ENCODE data around the gene CWC22. TPM values are rescaled to one million over a fixed set of nuclear protein-coding genes. Genes with fewer than 3 reads are reported as not detected.

CWC22 gene
- total RNA-seq, 1 donor from 2014 or later, result 18.0 TPM

DNA sequence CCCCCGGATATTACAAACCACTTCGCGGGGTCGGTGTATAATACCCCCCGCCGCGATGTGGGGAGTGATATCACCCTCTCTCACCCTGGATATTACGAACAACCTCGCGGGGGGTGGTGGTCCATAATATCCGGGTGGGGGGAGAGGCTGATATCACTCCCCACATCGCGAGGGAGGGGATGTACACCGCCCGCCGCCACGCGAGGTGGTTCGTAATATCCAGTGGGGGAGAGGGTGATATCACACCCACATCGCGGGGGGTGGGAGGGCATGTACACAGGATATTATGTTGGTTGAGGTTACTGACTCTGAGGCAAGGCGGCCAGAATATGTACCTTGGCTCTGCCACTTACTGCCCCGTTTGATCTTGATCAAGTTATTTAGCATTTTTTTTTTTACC is 14.8 kb upstream of the CWC22 start:
- Histone ChIP-seq H3K36me3 (ENCODE audit: control insufficient read depth, insufficient read depth, low read length) (no peaks in the 10 kb centered on the region), H3K27me3 (ENCODE audit: control insufficient read depth, insufficient read depth, low read length) (no peaks in the 10 kb centered on the region), H3K4me3 (ENCODE audit: low read depth, low read length) (no peak overlapping the region)
- no peak for DNase-seq (ENCODE audit: low read depth)
- TF ChIP-seq, protein P1, sequence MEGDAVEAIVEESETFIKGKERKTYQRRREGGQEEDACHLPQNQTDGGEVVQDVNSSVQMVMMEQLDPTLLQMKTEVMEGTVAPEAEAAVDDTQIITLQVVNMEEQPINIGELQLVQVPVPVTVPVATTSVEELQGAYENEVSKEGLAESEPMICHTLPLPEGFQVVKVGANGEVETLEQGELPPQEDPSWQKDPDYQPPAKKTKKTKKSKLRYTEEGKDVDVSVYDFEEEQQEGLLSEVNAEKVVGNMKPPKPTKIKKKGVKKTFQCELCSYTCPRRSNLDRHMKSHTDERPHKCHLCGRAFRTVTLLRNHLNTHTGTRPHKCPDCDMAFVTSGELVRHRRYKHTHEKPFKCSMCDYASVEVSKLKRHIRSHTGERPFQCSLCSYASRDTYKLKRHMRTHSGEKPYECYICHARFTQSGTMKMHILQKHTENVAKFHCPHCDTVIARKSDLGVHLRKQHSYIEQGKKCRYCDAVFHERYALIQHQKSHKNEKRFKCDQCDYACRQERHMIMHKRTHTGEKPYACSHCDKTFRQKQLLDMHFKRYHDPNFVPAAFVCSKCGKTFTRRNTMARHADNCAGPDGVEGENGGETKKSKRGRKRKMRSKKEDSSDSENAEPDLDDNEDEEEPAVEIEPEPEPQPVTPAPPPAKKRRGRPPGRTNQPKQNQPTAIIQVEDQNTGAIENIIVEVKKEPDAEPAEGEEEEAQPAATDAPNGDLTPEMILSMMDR (IDR thresholded peaks at IDR 0.05; ENCODE audit: insufficient read depth, low read length, poor library complexity, severe bottlenecking), result no peak

DNA sequence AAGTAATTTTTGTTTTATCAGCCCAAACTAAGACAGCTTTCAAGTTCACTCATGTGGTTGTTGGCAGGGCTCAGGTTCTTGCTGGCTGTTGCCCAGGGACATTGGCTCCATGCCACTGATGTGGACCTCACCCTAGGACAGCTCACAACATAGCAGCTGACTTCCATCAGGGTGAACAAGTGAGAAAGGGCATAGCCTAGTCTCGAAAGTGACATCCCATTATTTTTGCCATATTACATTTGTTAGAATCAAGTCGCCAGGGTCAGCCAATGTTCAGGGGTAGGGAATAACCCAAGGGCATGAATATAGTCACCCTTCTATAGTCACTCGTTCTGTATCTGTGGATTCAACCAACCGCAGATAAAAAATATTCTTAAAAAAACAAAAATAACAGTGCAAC is 10.7 kb upstream of the CWC22 start:
- TF ChIP-seq, protein P1 (IDR thresholded peaks at IDR 0.05; ENCODE audit: insufficient read depth, low read length, poor library complexity, severe bottlenecking), result no peak

DNA sequence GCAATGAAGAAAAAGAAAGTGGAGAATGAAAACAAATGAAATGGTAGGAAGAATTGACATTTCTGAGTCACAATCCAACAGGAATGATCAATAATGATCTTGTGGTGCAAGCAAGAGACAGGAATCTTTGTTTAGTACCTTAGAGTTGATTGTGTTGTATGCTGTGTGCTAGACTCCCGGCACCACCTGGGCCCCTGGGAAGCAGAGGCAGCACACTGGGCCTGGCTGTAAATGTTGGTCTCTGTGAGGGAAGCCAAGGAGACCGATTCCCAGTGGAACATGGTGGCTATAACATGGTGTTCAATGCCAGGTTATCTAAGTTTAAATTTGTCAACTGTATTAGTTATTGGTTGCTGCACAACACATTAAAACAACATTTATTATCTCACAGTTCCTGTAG is 9.8 kb upstream of the CWC22 start:
- TF ChIP-seq, protein P1 (IDR thresholded peaks at IDR 0.05; ENCODE audit: insufficient read depth, low read length, poor library complexity, severe bottlenecking), result no peak
- no peak overlapping the region for H3K4me3 ChIP-seq (ENCODE audit: low read depth, low read length)
- no peak for DNase-seq (ENCODE audit: low read depth)
- no peaks in the 10 kb centered on the region for H3K36me3 ChIP-seq (ENCODE audit: control insufficient read depth, insufficient read depth, low read length)
- H3K27me3 ChIP-seq (ENCODE audit: control insufficient read depth, insufficient read depth, low read length), result no peaks in the 10 kb centered on the region

More for the DNA sequence above, 10.7 kb upstream of the CWC22 start:
- Histone ChIP-seq H3K4me3 (ENCODE audit: low read depth, low read length) (no peak overlapping the region), H3K36me3 (ENCODE audit: control insufficient read depth, insufficient read depth, low read length) (no peaks in the 10 kb centered on the region), H3K27me3 (ENCODE audit: control insufficient read depth, insufficient read depth, low read length) (no peaks in the 10 kb centered on the region)
- DNase-seq (ENCODE audit: low read depth), result no peak

DNA sequence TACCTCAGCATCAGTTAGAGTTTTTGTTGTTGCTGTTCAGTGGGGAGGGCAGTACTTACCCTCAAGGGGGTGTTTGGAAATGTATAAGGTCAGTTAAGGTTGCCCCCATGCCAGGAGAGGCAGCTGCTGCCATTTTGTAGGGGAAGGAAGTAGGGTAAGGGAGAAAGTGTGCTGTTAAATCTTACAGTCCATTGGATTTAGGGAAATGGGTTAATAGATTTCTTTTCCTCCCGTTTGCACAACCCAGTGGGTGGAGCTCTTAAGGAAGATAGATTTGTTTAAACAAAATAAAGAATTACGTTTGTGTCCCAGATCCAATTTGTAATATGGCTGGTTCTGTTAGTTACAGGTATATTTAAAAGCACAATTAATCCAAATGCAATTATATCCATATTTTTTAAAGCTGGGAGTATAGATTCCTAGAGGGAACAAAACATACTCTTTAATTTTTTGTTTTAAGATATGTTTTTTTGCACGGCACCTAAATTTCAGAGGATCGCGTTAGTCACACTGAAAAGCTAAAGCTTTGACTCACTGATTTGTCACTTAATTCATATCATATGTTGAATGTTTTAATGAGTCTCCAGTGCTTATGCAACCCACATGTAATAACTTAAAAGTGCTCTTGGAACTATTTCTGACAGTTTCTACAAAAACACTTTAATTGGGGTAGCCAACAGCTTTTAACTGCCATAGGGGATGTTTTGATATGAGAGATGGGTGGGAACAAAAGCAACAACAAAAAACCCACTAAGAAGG is 9.0 kb upstream of the CWC22 start:
- TF ChIP-seq, protein P1 (IDR thresholded peaks at IDR 0.05; ENCODE audit: insufficient read depth, low read length, poor library complexity, severe bottlenecking), result no peak
- H3K4me3 ChIP-seq (ENCODE audit: low read depth, low read length), result no peak overlapping the region
- H3K36me3 ChIP-seq (ENCODE audit: control insufficient read depth, insufficient read depth, low read length), result no peaks in the 10 kb centered on the region
- no peak for DNase-seq (ENCODE audit: low read depth)
- no peaks in the 10 kb centered on the region for H3K27me3 ChIP-seq (ENCODE audit: control insufficient read depth, insufficient read depth, low read length)

DNA sequence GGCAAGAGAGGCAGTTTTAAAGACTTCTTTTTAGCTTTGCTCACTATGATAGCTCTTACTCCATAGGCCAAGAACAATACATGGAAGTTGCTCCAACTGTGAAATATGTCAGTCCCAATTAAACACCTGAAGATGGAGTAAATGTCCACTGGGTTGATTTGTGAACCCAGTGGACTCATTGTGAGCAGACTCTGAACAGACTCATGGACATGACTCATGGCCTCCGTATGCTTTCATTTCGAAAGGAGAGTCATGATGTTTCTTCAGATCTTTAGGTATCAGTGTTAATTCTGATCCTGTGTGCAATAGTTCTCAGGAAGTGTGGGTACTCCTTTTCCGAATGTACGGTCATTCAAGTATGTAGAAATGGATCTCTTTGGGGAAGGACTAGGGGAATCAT is 5.4 kb upstream of the CWC22 start:
- Histone ChIP-seq H3K4me3 (ENCODE audit: low read depth, low read length) (no peak overlapping the region), H3K36me3 (ENCODE audit: control insufficient read depth, insufficient read depth, low read length) (no peaks in the 10 kb centered on the region), H3K27me3 (ENCODE audit: control insufficient read depth, insufficient read depth, low read length) (no peaks in the 10 kb centered on the region)
- TF ChIP-seq, protein P1 (IDR thresholded peaks at IDR 0.05; ENCODE audit: insufficient read depth, low read length, poor library complexity, severe bottlenecking), result no peak
- peak; percentile 49 for DNase-seq (ENCODE audit: low read depth)

DNA sequence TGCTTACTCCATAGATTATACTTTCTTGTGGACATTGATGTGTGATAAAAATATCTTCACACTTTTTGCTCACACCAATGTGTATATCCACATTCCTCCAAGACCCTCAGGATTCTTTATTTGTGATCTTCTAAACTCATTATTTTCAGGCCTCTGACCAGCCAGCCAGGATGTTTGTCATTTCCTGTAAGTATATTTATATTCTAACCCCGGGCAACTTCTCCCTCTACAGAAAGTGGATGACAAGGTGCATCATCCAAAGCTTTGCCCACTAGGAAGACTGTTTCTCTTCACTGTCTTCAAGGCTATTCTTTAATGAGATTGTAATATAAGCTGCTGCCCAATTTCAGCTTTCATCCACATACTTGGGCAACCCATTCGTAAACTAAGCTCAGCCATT is 3.6 kb upstream of the CWC22 start:
- no peak for DNase-seq (ENCODE audit: low read depth)
- Histone ChIP-seq H3K36me3 (ENCODE audit: control insufficient read depth, insufficient read depth, low read length) (no peaks in the 10 kb centered on the region), H3K4me3 (ENCODE audit: low read depth, low read length) (no peak overlapping the region), H3K27me3 (ENCODE audit: control insufficient read depth, insufficient read depth, low read length) (no peaks in the 10 kb centered on the region)
- TF ChIP-seq, protein P1 (IDR thresholded peaks at IDR 0.05; ENCODE audit: insufficient read depth, low read length, poor library complexity, severe bottlenecking), result no peak

All from kidney epithelial cell (primary cell).